Urinary bladder (tissue), 4 donors: ENCODE results near the gene LRP6. TPM values are rescaled to one million over a fixed set of nuclear protein-coding genes. Genes with fewer than 3 reads are reported as not detected.
"Not testable (repeated sequence)": the region's sequence is repeated elsewhere in the genome, so short reads cannot be mapped to it uniquely, and the experiment has no call there.

Experiments used
- DNase-seq: peaks from one replicate; pipeline ENCODE4 v3.0.0-alpha.2; 2015; ENCODE audit errors: extremely low spot score
- H3K27ac ChIP-seq: one replicate; pipeline ENCODE4 v1.5.1; 2013; ENCODE audit warnings: low read depth, mild to moderate bottlenecking, moderate library complexity
- H3K36me3 ChIP-seq: one replicate; pipeline ENCODE4 v1.6.1; 2013; ENCODE audit warnings: mild to moderate bottlenecking, moderate library complexity; ENCODE audit not compliant: insufficient read depth
- H3K4me1 ChIP-seq: one replicate; pipeline ENCODE4 v1.6.1; 2013; ENCODE audit warnings: mild to moderate bottlenecking, moderate library complexity; ENCODE audit not compliant: insufficient read depth
- H3K4me3 ChIP-seq: one replicate; pipeline ENCODE4 v1.5.1; 2013; ENCODE audit warnings: low read depth, low read length
- WGBS: extraction: QIAGEN DNeasy Blood & Tissue Kit; methylation state at CpG from one replicate; pipeline ENCODE4 v1.1.7; 2013; 5-methylcytosine and 5-hydroxymethylcytosine counted together
- polyA plus RNA-seq: library from polyadenylated mRNA; stranded (reverse); fragments of 200-250 nt; gene quantifications from one replicate; pipeline ENCODE4 v1.2.3, GENCODE V29; 2013
- total RNA-seq: library from RNA; depleted of rRNA; stranded (reverse); fragments of >200 nt; gene quantifications from one replicate; pipeline ENCODE4 v1.2.3, GENCODE V29; 2014
- donor health status: healthy with polysubstance abuse.
- donor health status: healthy.

LRP6 gene
- total and polyA plus RNA-seq, 2 donors: 15.4 to 98.3 TPM

DNA sequence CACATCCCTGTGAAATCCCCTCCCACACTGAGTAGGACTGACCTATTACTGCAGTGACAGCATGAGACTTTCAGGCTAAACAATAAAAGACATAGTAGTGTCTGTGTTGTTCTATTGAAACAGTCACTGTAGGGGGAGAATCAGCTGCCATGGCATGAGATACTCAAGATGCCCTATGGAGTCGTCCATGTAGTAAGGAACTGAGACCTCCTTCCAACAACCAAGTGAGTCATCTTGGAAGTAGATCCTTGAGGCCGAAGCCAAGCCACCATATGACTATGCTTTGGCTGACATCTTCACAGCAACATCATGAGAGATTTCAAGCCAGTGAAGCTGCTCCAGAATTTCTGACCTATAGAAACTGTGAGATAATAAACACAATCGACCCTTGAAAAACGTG is 12.1 kb upstream of the LRP6 start:
- no peak for DNase-seq
- H3K4me3 ChIP-seq: no peak overlapping the region
- no peaks in the 10 kb centered on the region for H3K4me1 ChIP-seq
- H3K36me3 ChIP-seq: no peaks in the 10 kb centered on the region
- no peak overlapping the region for H3K27ac ChIP-seq
- 51% methylated on average over 4 of the region's 4 CpGs for WGBS

DNA sequence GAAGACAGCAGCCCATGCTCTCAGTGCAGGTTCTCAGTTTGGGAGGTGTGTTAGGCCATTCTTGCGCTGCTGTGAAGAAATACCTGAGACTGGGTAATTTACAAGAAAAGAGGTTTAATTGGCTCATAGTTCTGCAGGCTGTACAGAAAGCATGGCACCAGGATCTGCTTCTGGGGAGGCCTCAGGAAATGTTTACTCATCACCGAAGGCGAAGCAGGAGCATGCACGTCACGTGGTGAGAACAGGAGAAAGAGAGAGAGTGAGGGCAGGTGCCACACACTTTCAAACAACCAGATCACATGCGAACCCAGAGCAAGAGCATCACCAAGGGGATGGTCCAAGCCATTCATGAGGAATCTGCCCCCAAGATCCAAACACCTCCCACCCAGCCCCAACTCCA is 9.0 kb upstream of the LRP6 start:
- Histone ChIP-seq H3K4me1 (no peaks in the 10 kb centered on the region), H3K27ac (no peak overlapping the region), H3K36me3 (no peaks in the 10 kb centered on the region), H3K4me3 (no peak overlapping the region)
- no peak for DNase-seq
- WGBS: 97% methylated on average over 6 of the region's 6 CpGs

DNA sequence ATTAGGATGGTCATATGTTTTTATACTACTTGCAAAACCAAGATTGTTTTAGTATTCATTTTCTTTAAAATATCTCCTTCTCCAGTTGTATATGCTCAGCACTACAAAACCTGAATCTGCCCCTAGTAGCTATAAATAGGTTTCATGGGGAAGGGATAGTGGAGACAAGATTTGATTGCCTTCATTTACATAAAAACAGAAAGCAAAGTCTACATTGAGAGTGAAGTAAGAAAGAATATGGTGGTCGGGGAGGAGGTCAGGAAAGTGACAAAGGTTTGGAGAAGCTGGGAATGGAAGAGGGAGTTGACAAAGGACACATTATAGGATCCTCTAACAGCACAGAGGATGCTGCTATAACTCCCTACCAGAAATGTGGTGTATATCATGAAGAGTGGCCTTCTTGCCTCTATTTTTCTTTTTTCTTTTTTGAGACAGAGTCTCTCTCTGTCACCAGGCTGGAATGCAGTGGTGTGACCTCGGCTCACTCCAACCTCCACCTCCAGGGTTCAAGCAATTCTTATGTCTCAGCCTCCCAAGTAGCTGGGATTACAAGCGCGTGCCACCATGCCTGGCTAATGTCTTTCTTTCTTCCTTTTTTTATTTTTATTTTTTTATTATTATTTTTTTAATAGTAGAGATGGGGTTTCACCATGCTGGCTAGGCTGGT is 6.6 kb upstream of the LRP6 start:
- Histone ChIP-seq H3K4me3 (no peak overlapping the region), H3K27ac (no peak overlapping the region), H3K36me3 (no peaks in the 10 kb centered on the region), H3K4me1 (no peaks in the 10 kb centered on the region)
- no peak for DNase-seq
- WGBS: 92% methylated on average over 4 of the region's 4 CpGs

DNA sequence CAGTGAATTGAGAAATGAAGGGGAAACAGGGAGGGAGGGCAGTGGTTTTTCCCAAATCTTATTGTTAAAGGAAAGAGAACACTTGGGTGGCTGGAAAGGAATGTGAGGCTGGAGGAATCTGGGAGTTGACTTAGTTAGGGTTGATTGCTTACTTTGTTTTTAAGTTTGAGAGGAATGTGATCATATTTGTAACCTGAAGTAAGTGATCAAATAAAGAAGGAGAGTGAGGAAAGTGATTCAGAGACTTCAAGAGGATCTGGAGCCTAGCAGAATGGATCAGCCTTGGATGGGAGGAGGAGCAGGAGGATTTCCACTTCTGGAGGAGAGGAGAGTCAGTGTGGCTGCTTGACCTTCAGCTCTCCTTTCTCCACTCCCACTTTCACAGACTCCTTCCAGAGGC is 6.0 kb upstream of the LRP6 start:
- H3K4me3 ChIP-seq: no peak overlapping the region
- no peak overlapping the region for H3K27ac ChIP-seq
- H3K36me3 ChIP-seq: no peaks in the 10 kb centered on the region
- no peaks in the 10 kb centered on the region for H3K4me1 ChIP-seq
- DNase-seq: no peak

DNA sequence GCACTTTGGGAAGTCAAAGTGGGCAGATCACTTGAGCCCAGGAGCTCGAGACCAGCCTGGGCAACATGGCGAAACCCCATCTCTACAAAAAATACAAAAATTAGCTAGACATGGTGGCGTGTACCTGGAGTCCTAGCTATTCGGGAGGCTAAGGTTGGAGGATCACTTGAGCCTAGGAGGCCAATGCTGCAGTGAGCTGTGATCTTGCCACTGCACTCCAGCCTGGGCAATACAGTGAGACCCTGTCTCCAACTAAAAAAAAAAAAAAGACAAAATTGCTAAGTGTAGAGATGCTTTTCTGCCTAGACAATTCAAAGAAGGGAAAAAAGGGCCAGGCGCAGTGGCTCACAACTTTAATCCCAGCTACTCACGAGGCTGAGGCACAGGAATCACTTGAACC is 3.4 kb upstream of the LRP6 start:
- H3K36me3 ChIP-seq: no peaks in the 10 kb centered on the region
- H3K27ac ChIP-seq: no peak overlapping the region
- H3K4me3 ChIP-seq: no peak overlapping the region
- no peaks in the 10 kb centered on the region for H3K4me1 ChIP-seq
- DNase-seq: no peak
- 97% methylated on average over 6 of the region's 6 CpGs for WGBS

DNA sequence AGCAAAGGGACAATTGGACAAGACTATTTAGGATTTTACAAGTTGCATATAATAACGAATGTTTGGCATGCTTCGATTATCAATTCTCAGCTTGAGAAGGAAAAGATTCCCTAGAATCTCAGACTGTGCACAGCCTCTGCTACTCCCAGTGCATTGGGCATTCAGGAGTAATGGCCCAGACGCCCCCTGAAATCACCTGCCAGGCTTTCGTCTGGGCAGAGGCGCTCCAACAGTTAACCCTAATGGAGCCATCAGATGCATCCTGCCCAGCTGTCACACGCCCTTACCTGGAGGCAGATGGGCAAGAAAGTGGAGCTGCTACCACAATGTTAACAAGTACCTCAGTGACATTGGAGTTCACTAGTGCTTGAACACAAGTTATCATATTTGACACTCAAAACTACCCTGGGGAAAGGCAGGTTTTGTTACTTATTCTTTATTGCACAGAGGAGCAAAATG is 927 bp upstream of the LRP6 start:
- DNase-seq: no peak
- Histone ChIP-seq H3K27ac (no peak overlapping the region), H3K4me3 (peak overlapping the region; percentile 82), H3K4me1 (no peaks in the 10 kb centered on the region), H3K36me3 (no peaks in the 10 kb centered on the region)
- WGBS: 21% methylated on average over 6 of the region's 6 CpGs

DNA sequence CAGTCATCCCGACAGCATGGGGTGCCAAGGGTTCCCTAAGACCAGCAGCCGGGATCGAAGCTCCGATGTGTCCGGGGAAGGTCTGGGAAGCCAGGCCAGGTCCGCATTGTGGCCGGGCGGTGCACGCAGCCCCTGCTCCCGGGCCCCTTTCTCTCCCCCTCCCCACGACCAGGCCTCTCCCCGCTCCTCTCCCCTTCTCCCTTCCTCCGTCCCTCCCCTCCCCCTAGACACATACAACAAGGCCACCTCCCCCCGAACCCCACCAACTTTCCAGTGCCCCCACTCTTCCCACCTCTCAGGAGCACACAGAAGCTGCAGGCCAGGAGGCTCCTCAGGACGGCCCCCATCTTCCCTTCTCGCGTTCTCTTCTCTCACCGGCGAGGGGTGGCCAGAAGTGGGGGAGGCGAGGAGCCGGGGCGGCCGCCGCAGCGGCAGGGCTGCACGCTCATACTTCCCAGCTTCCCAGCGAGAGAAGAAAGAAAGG is 413 bp downstream of the LRP6 start:
- H3K27ac ChIP-seq: peak overlapping the region; percentile 97
- no peaks in the 10 kb centered on the region for H3K4me1 ChIP-seq
- H3K4me3 ChIP-seq: peak overlapping the region; percentile 82
- WGBS: under 1% methylated on average over 27 of the region's 27 CpGs
- H3K36me3 ChIP-seq: no peaks in the 10 kb centered on the region
- peak; percentile 28 for DNase-seq

DNA sequence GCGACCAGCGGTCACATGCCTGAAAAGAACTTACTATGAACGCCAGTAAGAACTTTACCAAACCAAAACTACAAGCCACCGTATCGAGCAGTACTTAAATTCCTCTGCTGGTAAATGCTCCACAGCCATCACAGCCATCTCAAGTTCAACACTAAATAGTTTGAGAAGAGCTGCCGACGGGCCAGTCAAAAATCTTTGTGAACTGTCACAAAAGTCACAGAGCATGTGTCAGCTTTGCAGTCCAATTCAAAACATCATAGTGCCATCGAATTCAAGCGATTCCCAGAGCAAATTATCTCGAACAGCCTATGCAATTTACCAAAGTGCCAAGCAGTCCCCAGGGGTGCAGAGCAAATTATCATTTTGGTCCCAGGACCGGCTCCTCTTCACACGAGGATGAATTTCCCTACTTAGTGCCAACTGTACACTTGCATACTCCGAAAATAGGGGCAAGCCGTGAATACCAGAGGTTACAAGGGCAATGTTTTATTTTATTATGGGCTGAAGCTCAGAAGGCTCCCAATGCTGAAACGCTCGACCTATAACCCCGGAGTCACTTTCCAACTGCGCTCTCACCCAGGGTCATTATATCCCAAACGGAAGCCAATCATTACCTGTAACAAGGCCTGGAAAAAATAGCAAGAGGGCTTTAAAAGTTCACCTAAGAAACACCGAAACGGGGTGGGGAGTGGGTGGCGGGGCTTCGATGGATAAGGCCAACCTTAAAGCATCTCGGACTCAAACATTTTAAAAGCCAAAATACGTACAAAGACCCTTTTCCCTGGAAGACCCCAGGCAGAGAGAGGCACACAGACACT is 1.1 kb downstream of the LRP6 start:
- Histone ChIP-seq H3K4me1 (no peaks in the 10 kb centered on the region), H3K36me3 (no peaks in the 10 kb centered on the region), H3K27ac (peak overlapping the region; percentile 97), H3K4me3 (peak overlapping the region; percentile 82)
- WGBS: 2% methylated on average over 25 of the region's 25 CpGs
- DNase-seq: no peak

DNA sequence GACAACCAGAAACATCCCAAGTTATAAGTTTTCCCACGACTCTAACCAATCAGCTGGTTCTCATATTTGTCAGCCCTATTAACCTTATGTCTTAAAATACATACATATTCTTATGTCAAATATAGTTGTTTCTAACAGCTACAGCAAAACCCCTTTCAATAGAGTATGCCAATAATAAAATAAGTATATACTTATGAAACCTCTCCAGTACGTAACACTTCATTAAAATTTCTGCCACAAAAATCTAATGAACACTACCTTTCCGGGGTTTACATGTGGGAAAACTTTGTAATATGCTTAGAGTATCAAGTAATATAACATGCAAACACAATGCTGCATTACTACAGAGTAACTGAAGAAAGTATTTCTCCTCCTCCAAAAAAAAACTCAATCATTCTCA is 1.8 kb downstream of the LRP6 start:
- WGBS: 26% methylated on average over 3 of the region's 3 CpGs
- H3K27ac ChIP-seq: no peak overlapping the region
- H3K4me1 ChIP-seq: no peaks in the 10 kb centered on the region
- H3K4me3 ChIP-seq: peak overlapping the region; percentile 82
- no peak for DNase-seq
- H3K36me3 ChIP-seq: no peaks in the 10 kb centered on the region

DNA sequence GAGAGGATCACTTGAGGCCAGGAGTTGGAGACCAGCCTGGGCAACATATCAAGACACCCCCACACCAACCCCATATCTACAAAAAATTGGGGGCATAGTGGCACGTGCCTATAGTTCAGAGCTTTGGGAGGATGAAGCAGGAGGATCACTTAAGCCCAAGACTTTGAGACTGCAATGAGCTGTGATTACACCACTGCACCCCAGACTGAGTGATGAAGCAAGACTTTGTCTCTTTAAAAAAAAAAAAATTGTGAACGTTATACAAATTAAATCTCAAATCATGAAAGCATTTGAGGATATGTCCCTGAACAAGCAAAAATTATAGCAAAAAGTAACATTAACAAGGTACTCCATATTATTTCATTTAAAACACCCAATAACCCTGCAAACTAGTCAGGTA is 2.9 kb downstream of the LRP6 start:
- Histone ChIP-seq H3K4me3 (no peak overlapping the region), H3K36me3 (no peaks in the 10 kb centered on the region), H3K4me1 (no peaks in the 10 kb centered on the region), H3K27ac (no peak overlapping the region)
- no peak for DNase-seq
- WGBS: 43% methylated on average over 2 of the region's 2 CpGs

DNA sequence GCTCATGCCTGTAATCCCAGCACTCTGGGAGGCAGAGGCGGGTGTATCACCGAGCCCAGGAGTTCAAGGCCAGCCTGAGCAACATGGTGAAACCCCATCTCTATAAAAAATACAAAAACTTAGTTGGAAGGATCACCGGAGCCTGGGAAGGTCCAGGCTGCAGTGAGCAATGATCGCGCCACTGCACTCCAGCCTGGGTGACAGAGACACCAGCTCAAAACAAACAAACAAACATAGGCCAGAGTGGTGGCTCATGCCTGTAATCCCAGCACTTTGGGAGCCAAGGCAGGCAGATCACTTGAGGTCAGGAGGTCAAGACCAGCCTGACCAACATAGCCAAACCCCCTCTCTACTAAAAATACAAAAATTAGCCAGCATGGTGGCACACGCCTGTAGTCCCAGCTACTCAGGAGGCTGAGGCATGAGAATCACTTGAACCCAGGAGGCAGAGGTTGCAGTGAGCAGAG is 10.5 kb downstream of the LRP6 start:
- not testable (repeated sequence) for H3K4me1 ChIP-seq, DNase-seq, H3K27ac ChIP-seq, H3K4me3 ChIP-seq, H3K36me3 ChIP-seq
- WGBS: 92% methylated on average over 6 of the region's 6 CpGs

DNA sequence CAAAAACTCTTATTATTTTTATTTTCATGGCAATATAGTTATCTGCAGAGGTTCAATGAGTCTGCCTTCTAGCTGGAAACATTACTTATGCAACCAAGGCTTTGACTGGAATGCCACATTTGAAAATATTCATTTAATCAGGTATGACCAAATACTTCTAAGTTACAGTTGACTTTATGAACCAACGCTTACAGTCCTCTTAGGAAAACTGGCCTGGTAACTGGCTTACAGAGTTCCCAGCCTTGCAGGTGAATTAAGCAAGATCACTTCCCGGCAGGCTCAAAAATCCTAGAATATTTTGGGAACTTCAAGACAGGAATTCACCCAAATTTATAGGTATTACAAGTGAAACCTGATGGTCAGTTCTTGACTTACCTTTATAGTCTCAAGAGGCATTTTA is 12.3 kb downstream of the LRP6 start:
- H3K36me3 ChIP-seq: no peaks in the 10 kb centered on the region
- H3K27ac ChIP-seq: no peak overlapping the region
- no peaks in the 10 kb centered on the region for H3K4me1 ChIP-seq
- no peak overlapping the region for H3K4me3 ChIP-seq
- no peak for DNase-seq
- 96% methylated on average over 2 of the region's 2 CpGs for WGBS

DNA sequence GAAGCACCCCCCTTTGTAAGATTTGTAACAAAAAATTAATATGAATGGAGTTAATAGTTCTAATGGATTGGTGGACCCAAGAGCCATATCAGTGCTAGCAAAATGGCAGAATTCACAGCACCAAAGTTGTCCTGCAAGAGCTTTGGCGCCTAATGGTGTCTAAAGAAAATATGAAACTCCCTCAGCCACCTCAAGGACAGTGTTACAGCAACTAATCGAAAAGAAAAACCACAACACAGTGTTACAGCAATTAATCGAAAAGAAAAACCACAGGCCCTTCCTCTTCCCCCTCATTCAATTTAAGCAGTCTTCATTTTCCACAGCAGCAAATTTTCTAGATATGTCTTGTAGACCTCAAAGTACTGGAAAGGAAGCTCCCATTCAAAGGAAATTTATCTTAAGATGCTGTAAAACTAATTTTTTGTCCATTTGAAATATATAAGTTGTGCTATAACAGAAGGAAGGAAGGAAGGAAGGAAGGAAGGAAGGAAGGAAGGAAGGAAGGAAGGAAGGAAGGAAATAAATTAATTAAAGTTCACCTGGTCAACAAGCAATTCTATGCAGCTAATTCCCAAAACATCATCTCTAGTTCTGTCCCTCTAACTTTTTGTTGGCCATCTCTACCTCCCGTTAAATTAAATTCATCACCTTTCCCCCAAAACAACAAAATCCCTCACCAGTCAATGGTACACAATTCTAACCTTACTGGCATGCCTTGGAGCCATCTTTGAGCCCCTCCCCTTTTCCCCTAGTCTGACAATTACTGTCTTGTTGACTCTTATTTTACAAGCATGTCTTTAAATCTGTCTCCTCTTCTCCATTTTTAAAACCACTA is 17.4 kb downstream of the LRP6 start:
- DNase-seq: no peak
- Histone ChIP-seq H3K4me1 (no peaks in the 10 kb centered on the region), H3K36me3 (no peaks in the 10 kb centered on the region), H3K27ac (no peak overlapping the region), H3K4me3 (no peak overlapping the region)
- WGBS: 94% methylated on average over 4 of the region's 4 CpGs
